Measurements from ENCODE around the gene PAQR9. TPM values are rescaled to one million over a fixed set of nuclear protein-coding genes. Genes with fewer than 3 reads are reported as not detected.
A peak's percentile ranks its signal among the peaks of the same experiment; 100 is the strongest.

Gene PAQR9
- polyA plus RNA-seq, 2 of the 4 experiments (the other 2 are of a cell fraction), result 3.0 to 3.1 TPM

GRCh38 chr3:142981108-142981507, 17.6 kb upstream of the PAQR9 start (continued):
- TF ChIP-seq ATOH8 (CRISPR knock-in tag; IDR thresholded peaks at IDR 0.05; ENCODE audit: low read depth) (no peak), RAD21 (conservative IDR thresholded peaks at IDR 0.05 in 1 of 2, IDR thresholded peaks at IDR 0.05 in 1 of 2) (no peak), REST (IDR thresholded peaks at IDR 0.05) (no peak)

- Histone ChIP-seq H3K4me3 (0 out of 3 replicates have a peak overlapping the region, but pooled peaks have one; percentile 2), H3K27ac (peak overlapping the region; percentile 75 to 88), H3K9me3 (no peaks in the 10 kb centered on the region), H3K4me2 (peak overlapping the region; percentile 67), H3K4me1 (peaks cover 49% of the 10 kb centered on the region)
- FAIRE-seq (no peak), DNase-seq (ENCODE audit: low read depth in 1 of 2, low spot score in 1 of 2) (peak; percentile 75 to 77), ATAC-seq (peak; percentile 70 to 81)
- CTCF ChIA-PET, result interaction anchor here (1.0 to 3.8 kb wide), 8 partner anchors 9 to 400 kb away, joined by 3 to 22 read pairs (median 4); no protein-coding TSS in a partner anchor
- TF ChIP-seq HOXB5 (CRISPR knock-in tag; IDR thresholded peaks at IDR 0.05), result no peak
- TF ChIP-seq TFCP2L1 (CRISPR knock-in tag; IDR thresholded peaks at IDR 0.05), result no peak
- no peak; the same call in 1 of the 2 replicates for TF ChIP-seq JUNB (IDR thresholded peaks at IDR 0.05)
- TF ChIP-seq BCL3 (IDR thresholded peaks at IDR 0.05), result 0 out of 3 replicates have a peak, but pooled peaks have one; percentile 3
- no peak for TF ChIP-seq EP300 (IDR thresholded peaks at IDR 0.05)
- TF ChIP-seq HMGXB4 (CRISPR knock-in tag; IDR thresholded peaks at IDR 0.05; ENCODE audit: borderline replicate concordance), result no peak
- no peak for TF ChIP-seq HES2 (IDR thresholded peaks at IDR 0.05)
- TF ChIP-seq POLR2A (IDR thresholded peaks at IDR 0.05; ENCODE audit: low read length), result no peak
- TF ChIP-seq PBX3 (IDR thresholded peaks at IDR 0.05), result peak; percentile 33; the same call in 1 of the 2 replicates
- no peak for TF ChIP-seq FOSB (CRISPR knock-in tag; IDR thresholded peaks at IDR 0.05)
- peak; percentile 31; the same call in 1 of the 2 replicates for TF ChIP-seq FOSL2 (IDR thresholded peaks at IDR 0.05)
- peak; percentile 82 for TF ChIP-seq FOSL2 (CRISPR knock-in tag; IDR thresholded peaks at IDR 0.05)
- no peak for TF ChIP-seq RCOR1 (IDR thresholded peaks at IDR 0.05; ENCODE audit: low read depth, low read length)
- no peak for TF ChIP-seq FOXS1 (CRISPR knock-in tag; IDR thresholded peaks at IDR 0.05)
- TF ChIP-seq ZSCAN20 (CRISPR knock-in tag; IDR thresholded peaks at IDR 0.05), result no peak
- POLR2A ChIA-PET, result interaction anchor here (1.2 kb wide), 1 partner anchor 24 kb away, joined by 4 read pairs; the partner anchor contains the start of gene U2SURP
- 0% methylated on average over 1 of the region's 1 CpG for WGBS (ENCODE audit: missing lambda C conversion rate)
Measured at GRCh38 chr3:142977399-142977728, 13.9 kb upstream of the PAQR9 start.
